Measurements from ENCODE around the gene FCGR3A. TPM values are rescaled to one million over a fixed set of nuclear protein-coding genes. Genes with fewer than 3 reads are reported as not detected.

Gene FCGR3A
- total and polyA plus RNA-seq, 2 of the 4 experiments (the other 2 are of a cell fraction): not detected

GRCh38 chr1:161499099-161500039, 50.2 kb downstream of the FCGR3A start:
- Histone ChIP-seq H3K9me3 (ENCODE audit: control insufficient read depth, insufficient read depth, low read length) (no peaks in the 10 kb centered on the region), H3K4ac (ENCODE audit: low read depth, low read length) (no peak overlapping the region), H3K79me1 (ENCODE audit: low read depth in 1 of 2, low read length in 2 of 2) (no peaks in the 10 kb centered on the region), H2BK120ac (ENCODE audit: low read depth, low read length) (no peak overlapping the region), H4K91ac (ENCODE audit: insufficient read depth, low read depth, low read length) (no peak overlapping the region), H3K4me3 (ENCODE audit: insufficient read depth, low read depth, low read length) (no peak overlapping the region), H3K18ac (ENCODE audit: low read depth, low read length) (no peak overlapping the region), H4K5ac (ENCODE audit: low read depth, low read length) (no peak overlapping the region), H3K36me3 (ENCODE audit: control insufficient read depth, insufficient read depth, low read length) (no peaks in the 10 kb centered on the region), H3K4me1 (ENCODE audit: control insufficient read depth, insufficient read depth, low read length) (no peaks in the 10 kb centered on the region), H2BK15ac (ENCODE audit: low read depth, low read length) (no peak overlapping the region), H2BK5ac (ENCODE audit: low read depth, low read length, poor library complexity, severe bottlenecking) (no peak overlapping the region), H4K20me1 (ENCODE audit: insufficient read depth, low read length) (no peaks in the 10 kb centered on the region), H3K4me2 (ENCODE audit: low read depth, low read length) (no peak overlapping the region), H3K56ac (ENCODE audit: extremely low read depth, insufficient read depth, low read length) (no peak overlapping the region), H2AK5ac (ENCODE audit: low read depth, low read length) (no peak overlapping the region), H3K9ac (ENCODE audit: low read depth, low read length) (no peak overlapping the region), H2AFZ (replicated peaks; ENCODE audit: low read length, poor library complexity) (no peak overlapping the region), H3K9me1 (ENCODE audit: insufficient read depth, low read length) (no peaks in the 10 kb centered on the region), H3K27me3 (ENCODE audit: control insufficient read depth, insufficient read depth, low read length) (peaks cover 14% of the 10 kb centered on the region), H4K8ac (ENCODE audit: low read depth in 2 of 2, low read length in 2 of 2) (no peak overlapping the region), H3K23ac (ENCODE audit: low read depth, low read length) (no peak overlapping the region), H3K14ac (replicated peaks; ENCODE audit: low read depth, low read length) (no peak overlapping the region), H2BK20ac (ENCODE audit: low read depth, low read length) (no peak overlapping the region), H3K27ac (ENCODE audit: insufficient read depth, low read length) (no peak overlapping the region), H2AK9ac (replicated peaks; ENCODE audit: low read depth, low read length, poor library complexity) (no peak overlapping the region)
- ATAC-seq (ENCODE audit: low read depth) (no peak), DNase-seq (no peak)
- ChIA-PET POLR2A (ENCODE audit: unreplicated experiment) (no interaction called here), CTCF (no interaction called here)
- no TSS peak for BruUV-seq (replicated peaks)
- in situ Hi-C loops (cut with MboI; ENCODE audit: low sequenced_read_pairs) (no loop called here), dilution Hi-C loops (cut with HindIII; ENCODE audit: low sequenced_read_pairs, unreplicated experiment) (no loop called here), intact Hi-C loops (cut with micrococcal nuclease) (no loop called here)
- no peak for TF ChIP-seq FOS (IDR thresholded peaks at IDR 0.05; ENCODE audit: low read depth, low read length)
- no peak for TF ChIP-seq RCOR1 (IDR thresholded peaks at IDR 0.05; ENCODE audit: insufficient replicate concordance, low read length)
- no peak for TF ChIP-seq RAD21 (IDR thresholded peaks at IDR 0.05; ENCODE audit: low read length)
- 77% methylated on average over 2 of the region's 8 CpGs; no CpG with 5 or more reads in 1 of the 2 experiments for WGBS, 2 experiments (ENCODE audit: extremely low coverage in 2 of 2, insufficient read length in 1 of 2)

Data from IMR-90 (cell line).